CD14-positive monocyte (primary cell): ENCODE data around the gene NLRC5. TPM values are rescaled to one million over a fixed set of nuclear protein-coding genes. Genes with fewer than 3 reads are reported as not detected.
A peak's percentile ranks its signal among the peaks of the same experiment; 100 is the strongest.
"Not testable (repeated sequence)": the region's sequence is repeated elsewhere in the genome, so short reads cannot be mapped to it uniquely, and the experiment has no call there.

Source experiments
- DNase-seq, 3 donors: peaks; one replicate each; pipeline ENCODE4 v3.0.0-alpha.2; 2011 to 2022
- H2AFZ ChIP-seq: 2 replicates; pipeline ENCODE4 v1.6.0; 2012; ENCODE audit warnings: mild to moderate bottlenecking, low read depth, low read length, inconsistent platforms; ENCODE audit not compliant: insufficient read depth, poor library complexity, severe bottlenecking
- H3K27ac ChIP-seq, 2 donors: 1 replicate in 1 of 2; 2 replicates in 1 of 2; pipeline ENCODE4 v1.5.1; 2012 to 2013; ENCODE audit warnings: low read length in 2 of 2, control low read depth in 1 of 2, inconsistent platforms in 1 of 2, low read depth in 1 of 2, mild to moderate bottlenecking in 1 of 2
- H3K27me3 ChIP-seq, 2 donors: one replicate each; pipeline versions ENCODE4 v1.6.0 to v1.6.1; 2011 to 2013; ENCODE audit warnings: low read length in 2 of 2; ENCODE audit not compliant: control insufficient read depth in 2 of 2, insufficient read depth in 2 of 2
- H3K36me3 ChIP-seq, 2 donors: replicated peaks in 1 of 2; 1 replicate in 1 of 2; 2 replicates in 1 of 2; pipeline versions ENCODE4 v1.5.1 to v1.6.1; 2012 to 2013; ENCODE audit warnings: low read length in 2 of 2, control low read depth in 1 of 2, inconsistent platforms in 1 of 2, mild to moderate bottlenecking in 1 of 2; ENCODE audit not compliant: insufficient read depth in 2 of 2, control insufficient read depth in 1 of 2
- H3K4me1 ChIP-seq, 2 donors: 1 replicate in 1 of 2; 2 replicates in 1 of 2; pipeline versions ENCODE4 v1.5.1 to v1.6.1; 2012 to 2013; ENCODE audit warnings: low read length in 2 of 2, control low read depth in 1 of 2, inconsistent platforms in 1 of 2, mild to moderate bottlenecking in 1 of 2, moderate library complexity in 1 of 2; ENCODE audit not compliant: insufficient read depth in 2 of 2, control insufficient read depth in 1 of 2
- H3K4me2 ChIP-seq: replicated peaks from 2 replicates; pipeline ENCODE3; 2012; ENCODE audit warnings: low read length, moderate library complexity, mild to moderate bottlenecking; ENCODE audit not compliant: poor library complexity, severe bottlenecking; ENCODE audit errors: extremely low read depth
- H3K4me3 ChIP-seq, 3 experiments: fragments of 200-600 bp in 1 of 3; sonication (generic) in 1 of 3; replicated peaks in 1 of 3; 1 replicate in 2 of 3; 2 replicates in 1 of 3; pipeline ENCODE4 v1.5.1; 2011 to 2013; ENCODE audit warnings: low read length in 3 of 3, mild to moderate bottlenecking in 3 of 3, control low read depth in 2 of 3, low read depth in 2 of 3, inconsistent platforms in 1 of 3, moderate library complexity in 1 of 3
- H3K79me2 ChIP-seq: 2 replicates; pipeline ENCODE4 v1.6.0; 2012; ENCODE audit warnings: mild to moderate bottlenecking, control low read depth, inconsistent platforms, low read length, moderate library complexity; ENCODE audit not compliant: insufficient read depth
- H3K9ac ChIP-seq: 2 replicates; pipeline ENCODE4 v1.6.0; 2017; ENCODE audit warnings: low read length, mild to moderate bottlenecking; ENCODE audit not compliant: insufficient read depth, poor library complexity, severe bottlenecking
- H3K9me3 ChIP-seq, 2 donors: replicated peaks in 1 of 2; 1 replicate in 1 of 2; 2 replicates in 1 of 2; pipeline versions ENCODE4 v1.5.1 to v1.6.1; 2012 to 2013; ENCODE audit warnings: low read length in 2 of 2, control low read depth in 1 of 2; ENCODE audit not compliant: control insufficient read depth in 1 of 2, insufficient read depth in 1 of 2
- H4K20me1 ChIP-seq: 2 replicates; pipeline ENCODE4 v1.6.0; 2012; ENCODE audit warnings: mild to moderate bottlenecking, low read length, control low read depth, moderate library complexity; ENCODE audit not compliant: insufficient read depth
- H3K27ac Mint-ChIP-seq, 7 donors: one replicate each; pipeline ENCODE4 v1.8.0; 2020; ENCODE audit warnings: mild to moderate bottlenecking in 7 of 7, mixed read lengths in 7 of 7, moderate library complexity in 6 of 7, inconsistent platforms in 2 of 7
- H3K27me3 Mint-ChIP-seq, 3 donors: one replicate each; pipeline ENCODE4 v1.8.0; 2021 to 2022; ENCODE audit warnings: low read depth in 3 of 3, mild to moderate bottlenecking in 3 of 3, mixed read lengths in 3 of 3, moderate library complexity in 3 of 3, inconsistent platforms in 1 of 3
- H3K36me3 Mint-ChIP-seq, 2 donors: one replicate each; pipeline ENCODE4 v1.8.0; 2020; ENCODE audit warnings: mixed read lengths in 2 of 2, inconsistent platforms in 1 of 2, mild to moderate bottlenecking in 1 of 2
- H3K4me1 Mint-ChIP-seq: one replicate; pipeline ENCODE4 v1.8.0; 2020; ENCODE audit warnings: mild to moderate bottlenecking, mixed read lengths
- H3K4me3 Mint-ChIP-seq, 2 donors: one replicate each; pipeline ENCODE4 v1.8.0; 2020; ENCODE audit warnings: mild to moderate bottlenecking in 2 of 2, mixed read lengths in 2 of 2, moderate library complexity in 1 of 2
- H3K9me3 Mint-ChIP-seq, 7 donors: one replicate each; pipeline ENCODE4 v1.8.0; 2020 to 2022; ENCODE audit warnings: mixed read lengths in 7 of 7, mild to moderate bottlenecking in 6 of 7, moderate library complexity in 6 of 7, inconsistent platforms in 2 of 7
- CTCF ChIP-seq: fragments of 200-600 bp; IDR thresholded peaks from one replicate; pipeline ENCODE4 v1.8.0; 2022; ENCODE audit warnings: antibody characterized with exemption, mild to moderate bottlenecking
- WGBS: methylation state at CpG from one replicate; pipeline ENCODE4 v1.1.5; 2013; ENCODE audit warnings: missing lambda C conversion rate; ENCODE audit not compliant: insufficient coverage; 5-methylcytosine and 5-hydroxymethylcytosine counted together
- intact Hi-C, 2 donors: fragments of 100-400 bp; cut with micrococcal nuclease; formaldehyde crosslinking; loops; one replicate each; pipeline versions ENCODE4 v1.15.0 to v1.15.1; 2023
- polyA plus RNA-seq, 3 donors: library from polyadenylated mRNA; depleted of rRNA in 1 of 3; unstranded in 2 of 3; stranded (reverse) in 1 of 3; fragments of 300-500 nt in 2 of 3; fragments of >200 nt in 1 of 3; fragmentation: Illumina TruSeq in 2 of 3; gene quantifications; 1 replicate in 2 of 3; 2 replicates in 1 of 3; pipeline ENCODE4 v1.2.3, GENCODE V29; 2012 to 2021

Gene NLRC5
- polyA plus RNA-seq, 3 donors: 10.3 to 171 (median 21.6) TPM

DNA sequence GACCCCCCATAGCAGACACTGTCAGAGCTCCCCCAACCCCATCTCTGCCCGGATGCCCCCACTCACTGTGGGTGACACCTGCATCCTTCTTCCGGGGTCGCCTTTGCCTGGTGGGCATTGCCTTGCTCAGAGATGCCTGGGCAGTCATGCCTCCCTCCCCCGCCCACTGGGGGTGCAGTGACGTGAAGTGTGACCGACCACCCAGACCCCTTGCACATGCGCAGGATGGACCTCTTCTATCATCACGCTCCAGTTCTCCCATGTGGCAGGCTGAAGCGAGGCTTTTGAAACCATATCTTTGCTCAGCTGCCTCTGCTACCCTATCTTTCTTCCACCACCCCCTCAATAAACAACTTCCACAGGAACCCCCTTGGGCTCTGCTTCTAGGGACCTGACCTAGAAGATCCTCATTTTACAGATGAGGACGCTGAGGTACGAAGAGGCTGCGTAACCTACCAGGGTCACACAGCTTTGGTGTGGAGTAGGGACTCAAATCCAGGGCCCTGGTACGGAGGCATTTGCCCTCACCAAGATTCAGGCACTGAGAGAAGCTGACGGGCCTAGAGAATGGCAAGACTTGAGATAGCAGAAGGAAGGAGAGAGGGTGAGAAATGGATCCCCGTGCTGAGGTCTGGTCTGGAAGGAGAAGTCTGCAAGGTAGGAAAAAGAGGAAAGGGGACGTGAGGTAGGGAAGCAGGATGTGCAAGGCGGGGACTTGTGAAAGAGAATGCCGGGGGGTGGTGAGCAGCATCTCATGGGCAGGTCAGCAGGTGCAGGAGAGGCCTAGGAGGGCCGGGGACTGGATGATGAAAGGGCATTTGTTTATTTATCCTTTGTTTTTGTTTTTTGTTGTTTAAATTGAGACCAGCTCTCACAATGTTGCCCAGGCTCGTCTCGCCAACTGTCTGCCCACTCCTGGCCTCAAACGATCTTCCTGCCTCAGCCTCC, 14.4 kb downstream of the NLRC5 start:
- peaks cover 9 to 56% of the 10 kb centered on the region in 2 donors for H3K36me3 ChIP-seq
- no peak for TF ChIP-seq CTCF
- Mint-ChIP-seq H3K9me3 (no peaks in the 10 kb centered on the region), H3K4me3 (no peak overlapping the region), H3K36me3 (peaks cover 47 to 55% of the 10 kb centered on the region in 2 donors), H3K27me3 (peaks cover 0 to 1% (median 0%) of the 10 kb centered on the region in 3 donors), H3K4me1 (peaks cover 49% of the 10 kb centered on the region), H3K27ac (peak overlapping the region in 5 of 7 donors; percentile 14 to 85 (median 68))
- H3K4me3 ChIP-seq: no peak overlapping the region
- peaks cover 5 to 32% of the 10 kb centered on the region in 2 donors for H3K4me1 ChIP-seq
- DNase-seq: no peak
- H2AFZ ChIP-seq: no peak overlapping the region
- no peak overlapping the region for H3K9ac ChIP-seq
- H3K79me2 ChIP-seq: peaks cover 97% of the 10 kb centered on the region
- H3K27me3 ChIP-seq: no peaks in the 10 kb centered on the region
- peaks cover 75% of the 10 kb centered on the region for H4K20me1 ChIP-seq
- peak overlapping the region in 1 of 2 donors; percentile 23 for H3K27ac ChIP-seq
- WGBS: 73% methylated on average over 22 of the region's 22 CpGs
- no peak overlapping the region for H3K4me2 ChIP-seq
- H3K9me3 ChIP-seq: no peaks in the 10 kb centered on the region
- intact Hi-C loops: no loop called here

DNA sequence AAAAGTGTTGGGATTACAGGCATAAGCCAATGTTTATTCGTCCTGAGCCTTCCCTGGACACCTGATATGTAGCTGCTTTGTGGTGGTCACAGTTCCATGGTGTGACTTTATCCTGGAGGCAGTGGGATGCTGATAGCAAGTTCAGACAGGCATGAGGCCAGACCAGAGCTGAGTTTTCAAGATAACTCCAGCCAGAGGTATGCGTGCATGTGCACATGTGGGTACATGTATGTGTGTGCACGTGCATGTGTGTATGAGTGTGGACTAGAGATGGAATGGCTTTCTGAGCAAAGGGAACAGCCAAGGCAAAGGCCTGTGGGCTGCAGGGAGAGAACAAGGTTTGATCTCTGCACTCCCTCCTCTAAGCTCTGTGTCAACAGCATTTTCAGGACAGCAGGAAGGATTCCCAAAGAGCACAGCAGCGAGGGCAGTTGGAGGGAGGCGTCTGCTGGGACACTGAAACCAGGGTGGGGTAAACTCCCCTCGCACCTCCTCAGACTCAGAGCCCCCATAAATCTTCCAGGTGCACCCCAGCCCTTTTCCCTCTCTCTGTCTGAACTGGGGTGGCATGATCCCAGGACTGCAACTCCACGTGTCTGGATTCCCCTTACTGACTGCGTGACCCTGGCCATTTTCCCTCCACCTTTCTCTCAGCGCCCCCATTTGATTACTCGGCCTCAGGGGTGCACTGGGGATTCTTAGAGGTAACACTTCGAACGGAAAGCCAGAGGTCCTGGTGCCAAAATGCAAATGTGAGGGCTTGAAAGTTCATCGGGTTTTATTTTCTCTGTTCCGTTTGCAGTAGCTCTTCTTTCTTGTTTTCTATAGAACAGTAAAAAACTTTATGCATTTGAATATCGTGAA, 15.3 kb downstream of the NLRC5 start:
- no peak for TF ChIP-seq CTCF
- no peaks in the 10 kb centered on the region for H3K9me3 ChIP-seq
- peaks cover 42% of the 10 kb centered on the region for H3K4me1 Mint-ChIP-seq
- peak overlapping the region in 3 of 7 donors; percentile 6 to 76 (median 18) for H3K27ac Mint-ChIP-seq
- no peak overlapping the region for H3K4me3 Mint-ChIP-seq
- DNase-seq: no peak
- peaks cover 43 to 52% of the 10 kb centered on the region in 2 donors for H3K36me3 Mint-ChIP-seq
- peaks cover 5 to 23% of the 10 kb centered on the region in 2 donors for H3K4me1 ChIP-seq
- H3K27ac ChIP-seq: no peak overlapping the region
- H3K36me3 ChIP-seq: peaks cover 9 to 47% of the 10 kb centered on the region in 2 donors
- peaks cover 0 to 1% (median 0%) of the 10 kb centered on the region in 3 donors for H3K27me3 Mint-ChIP-seq
- H3K9me3 Mint-ChIP-seq: no peaks in the 10 kb centered on the region
- H3K9ac ChIP-seq: no peak overlapping the region
- H3K4me3 ChIP-seq: no peak overlapping the region
- peaks cover 66% of the 10 kb centered on the region for H4K20me1 ChIP-seq
- no peak overlapping the region for H2AFZ ChIP-seq
- H3K4me2 ChIP-seq: no peak overlapping the region
- intact Hi-C loops: no loop called here
- no peaks in the 10 kb centered on the region for H3K27me3 ChIP-seq
- H3K79me2 ChIP-seq: peaks cover 96% of the 10 kb centered on the region
- 91% methylated on average over 12 of the region's 15 CpGs for WGBS

GRCh38 chr16:57005597-57005996, 16.2 kb downstream of the NLRC5 start:
- no CpG with 5 or more reads among the region's 2 CpGs for WGBS
- peaks cover 38% of the 10 kb centered on the region for H3K4me1 Mint-ChIP-seq
- H2AFZ ChIP-seq, H3K27me3 Mint-ChIP-seq, H3K4me3 ChIP-seq, H3K27ac ChIP-seq, H3K4me2 ChIP-seq, H3K27me3 ChIP-seq, H3K9me3 ChIP-seq, H3K9ac ChIP-seq, H3K9me3 Mint-ChIP-seq, H3K4me3 Mint-ChIP-seq, DNase-seq, intact Hi-C loops: not testable (repeated sequence)
- Histone ChIP-seq H3K79me2 (peaks cover 96% of the 10 kb centered on the region), H3K36me3 (peaks cover 9 to 44% of the 10 kb centered on the region in 2 donors), H3K4me1 (peaks cover 5 to 18% of the 10 kb centered on the region in 2 donors), H4K20me1 (peaks cover 61% of the 10 kb centered on the region)
- peak overlapping the region in 1 of 7 donors; percentile 60 for H3K27ac Mint-ChIP-seq
- H3K36me3 Mint-ChIP-seq: peaks cover 44 to 58% of the 10 kb centered on the region in 2 donors
